Stimulated activated CD4-positive, alpha-beta T cell treated with anti-CD3 and anti-CD28 coated beads, Interleukin-4, amount 100 ng/mL, for 4 hours (primary cell): ENCODE data around the gene WDSUB1.

Experiments
- DNase-seq, 2 experiments: peaks; one replicate each; pipeline ENCODE4 v3.0.0-alpha.2; 2020

WDSUB1 gene

DNA sequence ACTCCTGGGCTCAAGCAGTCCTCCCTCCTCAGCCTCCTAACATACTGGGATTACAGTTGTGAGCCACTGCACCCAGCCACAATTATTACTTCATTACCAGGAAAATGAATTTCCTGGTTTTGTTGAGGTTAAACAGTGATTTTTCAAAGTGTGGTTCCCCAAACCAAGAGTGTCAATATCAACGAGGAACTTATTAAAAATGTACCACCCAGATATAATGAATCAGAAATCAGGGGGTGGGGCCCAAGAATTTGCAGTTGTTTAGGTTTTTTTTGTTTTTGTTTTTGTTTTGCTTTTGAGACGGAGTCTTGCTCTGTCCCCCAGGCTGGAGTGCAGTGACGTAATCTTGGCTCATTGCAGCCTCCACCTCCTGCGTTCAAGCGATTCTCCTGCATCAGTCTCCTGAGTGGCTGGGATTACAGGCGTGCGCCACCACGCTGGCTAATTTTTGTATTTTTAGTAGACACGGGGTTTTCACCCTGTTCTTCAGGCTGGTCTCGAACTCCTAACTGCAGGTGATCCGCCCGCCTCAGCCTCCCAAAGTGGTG is 94.1 kb downstream of the WDSUB1 start:
- DNase-seq: no peak

DNA sequence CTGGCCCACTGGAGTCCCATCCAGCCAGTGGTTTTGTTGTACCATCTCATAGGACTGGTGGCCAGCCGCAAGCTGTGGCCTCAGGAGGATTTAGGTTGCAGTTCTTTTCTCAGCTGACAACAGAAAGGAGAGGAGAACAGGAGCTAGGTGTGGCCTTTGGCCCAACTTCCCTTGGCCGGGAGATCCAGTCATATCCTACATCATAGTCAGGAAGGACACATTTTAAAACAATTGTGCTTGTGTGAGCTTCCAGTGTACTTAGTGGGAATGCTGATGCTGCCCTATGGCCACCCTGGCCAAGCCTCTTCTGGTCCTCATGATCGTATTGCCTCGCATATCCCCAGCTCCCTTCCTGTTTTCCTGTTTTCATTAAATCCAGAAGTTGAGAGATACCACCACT is 98.1 kb downstream of the WDSUB1 start:
- no peak for DNase-seq

DNA sequence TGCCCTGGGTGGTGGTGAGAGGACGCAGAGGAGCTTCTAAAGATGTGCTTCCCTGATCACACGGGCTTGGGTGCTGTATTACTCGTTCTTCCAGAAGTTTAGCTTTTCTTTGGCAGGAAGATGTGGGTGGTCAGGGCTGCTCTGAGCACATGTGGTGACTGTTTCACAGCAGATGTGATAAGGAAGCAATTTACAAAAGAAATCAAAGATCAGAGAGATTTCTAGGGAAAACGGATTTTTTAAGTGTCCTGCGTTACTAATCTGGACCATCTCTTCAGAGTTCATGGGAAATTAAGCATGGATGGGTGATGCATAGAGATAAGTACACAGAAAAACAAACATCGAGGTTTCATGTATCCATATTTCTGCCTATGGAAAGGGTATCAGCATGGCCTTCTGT is 99.4 kb downstream of the WDSUB1 start:
- no peak for DNase-seq

- no peak for DNase-seq
Measured at GRCh38 chr2:159186462-159186861, 100.0 kb downstream of the WDSUB1 start.
